Epithelial cell of esophagus (primary cell): ENCODE data around the gene ARHGAP15.
A peak's percentile ranks its signal among the peaks of the same experiment; 100 is the strongest.

Experiments used
- DNase-seq: peaks from one replicate; pipeline ENCODE4 v3.0.0; 2010; ENCODE audit warnings: low read depth
- H3K4me3 ChIP-seq: 2 replicates; pipeline ENCODE4 v1.5.1; 2011; ENCODE audit warnings: mild to moderate bottlenecking, low read length, control low read depth
- TF ChIP-seq, protein P1 (sequence below): IDR thresholded peaks from 2 replicates; pipeline ENCODE4 v1.5.1; 2011; ENCODE audit warnings: low read depth, mild to moderate bottlenecking, low read length, control low read depth, inconsistent platforms; ENCODE audit not compliant: insufficient read depth; ENCODE audit errors: missing control alignments

The ARHGAP15 gene

DNA sequence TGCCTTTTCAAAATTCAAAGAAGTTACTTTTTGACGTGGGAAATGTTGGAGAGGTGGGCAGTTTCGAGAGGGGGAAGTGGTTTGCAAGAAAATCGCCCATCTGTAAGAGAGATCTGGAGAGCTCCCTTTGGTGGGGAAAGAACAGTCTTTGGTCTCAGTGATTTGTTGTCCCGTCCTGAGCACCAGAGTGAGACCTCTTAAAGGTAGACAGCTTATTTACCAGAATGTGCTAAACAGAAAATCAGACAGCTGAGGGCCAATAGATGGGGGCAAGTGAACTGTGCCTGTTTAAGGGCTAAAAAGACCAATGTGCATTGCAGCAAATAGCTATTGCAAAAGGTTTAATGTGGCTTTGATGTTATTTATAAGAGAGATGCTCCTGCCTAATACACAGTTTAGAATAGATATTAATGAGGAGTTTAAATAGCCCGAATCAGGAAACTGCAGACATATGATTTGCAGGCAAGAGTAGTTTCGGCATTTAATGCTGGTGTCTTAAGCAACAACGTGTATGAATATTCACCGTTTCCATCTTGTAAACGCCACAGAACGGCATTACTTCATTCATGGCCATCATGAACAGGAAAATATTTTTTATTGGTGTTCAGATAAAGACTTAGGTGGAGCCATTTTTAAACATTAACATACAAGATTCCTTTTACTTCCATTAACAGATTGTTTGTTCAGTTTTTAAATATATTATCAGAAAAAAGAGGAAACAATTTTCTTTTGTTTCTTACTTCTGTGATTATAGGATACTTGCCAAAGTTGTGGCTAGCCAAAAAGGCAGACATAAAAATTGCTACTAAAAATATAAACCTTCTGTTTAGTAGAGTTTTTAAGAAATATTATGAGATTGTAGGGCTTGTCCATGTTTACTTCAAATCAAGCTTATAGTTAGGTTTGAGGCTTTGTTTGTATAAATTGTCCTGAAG is 29.6 kb downstream of the ARHGAP15 start:
- TF ChIP-seq, protein P1, sequence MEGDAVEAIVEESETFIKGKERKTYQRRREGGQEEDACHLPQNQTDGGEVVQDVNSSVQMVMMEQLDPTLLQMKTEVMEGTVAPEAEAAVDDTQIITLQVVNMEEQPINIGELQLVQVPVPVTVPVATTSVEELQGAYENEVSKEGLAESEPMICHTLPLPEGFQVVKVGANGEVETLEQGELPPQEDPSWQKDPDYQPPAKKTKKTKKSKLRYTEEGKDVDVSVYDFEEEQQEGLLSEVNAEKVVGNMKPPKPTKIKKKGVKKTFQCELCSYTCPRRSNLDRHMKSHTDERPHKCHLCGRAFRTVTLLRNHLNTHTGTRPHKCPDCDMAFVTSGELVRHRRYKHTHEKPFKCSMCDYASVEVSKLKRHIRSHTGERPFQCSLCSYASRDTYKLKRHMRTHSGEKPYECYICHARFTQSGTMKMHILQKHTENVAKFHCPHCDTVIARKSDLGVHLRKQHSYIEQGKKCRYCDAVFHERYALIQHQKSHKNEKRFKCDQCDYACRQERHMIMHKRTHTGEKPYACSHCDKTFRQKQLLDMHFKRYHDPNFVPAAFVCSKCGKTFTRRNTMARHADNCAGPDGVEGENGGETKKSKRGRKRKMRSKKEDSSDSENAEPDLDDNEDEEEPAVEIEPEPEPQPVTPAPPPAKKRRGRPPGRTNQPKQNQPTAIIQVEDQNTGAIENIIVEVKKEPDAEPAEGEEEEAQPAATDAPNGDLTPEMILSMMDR = no peak
- DNase-seq = no peak
- no peak overlapping the region for H3K4me3 ChIP-seq

DNA sequence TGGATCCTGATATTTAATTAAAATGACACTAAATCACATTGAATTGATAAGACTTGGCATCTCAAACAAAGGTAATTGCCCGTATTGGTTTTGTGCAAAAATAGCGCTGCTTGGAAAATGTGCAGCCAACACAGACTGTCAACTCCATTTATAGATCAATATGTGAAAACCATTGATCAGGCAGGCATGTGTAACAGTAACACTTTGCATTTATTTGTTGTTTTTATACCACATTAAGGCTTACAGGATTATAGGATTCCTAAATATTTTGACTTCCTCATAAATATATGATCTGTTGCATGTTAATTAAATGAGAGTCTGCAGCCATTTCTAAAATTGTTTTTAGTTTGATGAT is 30.2 kb downstream of the ARHGAP15 start:
- TF ChIP-seq, protein P1 = no peak
- DNase-seq = no peak
- no peak overlapping the region for H3K4me3 ChIP-seq

DNA sequence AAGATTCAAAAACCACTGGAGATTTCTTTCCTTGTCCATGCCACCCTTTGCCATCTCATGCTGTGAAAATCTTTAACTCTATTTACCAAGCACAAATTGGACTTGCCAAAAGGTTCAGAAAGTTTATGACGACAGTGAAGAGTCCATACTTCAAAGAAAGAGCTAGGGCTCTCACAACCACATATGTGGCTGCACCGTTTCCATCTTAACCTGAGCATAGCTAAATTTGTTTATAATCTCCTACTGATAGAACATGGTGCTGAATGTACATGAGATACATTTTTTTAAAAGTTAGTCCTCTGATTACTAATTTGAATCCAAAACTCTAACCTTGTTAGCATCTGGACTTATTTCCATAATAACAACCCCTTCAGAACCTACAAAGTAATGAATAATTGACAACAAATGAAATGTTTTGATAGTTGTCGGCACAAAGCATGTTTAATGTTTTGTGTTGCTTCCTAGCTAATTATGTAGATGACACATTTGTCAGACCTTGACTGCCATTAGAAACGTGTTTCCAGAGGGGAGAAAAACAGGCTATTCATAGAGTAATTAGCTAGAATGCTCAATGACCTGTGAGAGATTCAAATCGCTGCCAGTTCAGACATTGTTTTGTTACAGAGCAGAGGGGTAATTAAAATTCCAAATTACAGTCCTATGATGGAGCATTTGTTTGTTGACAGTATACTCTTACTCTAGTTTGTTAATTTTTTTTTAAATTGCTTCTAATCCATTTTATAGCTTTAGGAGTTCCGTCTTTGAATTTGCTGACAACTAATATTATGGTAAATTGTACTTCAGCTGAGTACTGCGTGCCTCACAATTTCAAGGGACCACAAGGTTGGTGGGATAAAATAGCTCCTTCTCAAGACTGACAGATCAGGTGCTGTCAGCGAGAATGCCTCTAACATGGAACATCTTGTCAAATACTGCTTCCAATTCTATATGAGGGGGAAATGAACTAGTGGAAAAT is 31.8 kb downstream of the ARHGAP15 start:
- H3K4me3 ChIP-seq = no peak overlapping the region
- DNase-seq = no peak
- TF ChIP-seq, protein P1 = no peak

DNA sequence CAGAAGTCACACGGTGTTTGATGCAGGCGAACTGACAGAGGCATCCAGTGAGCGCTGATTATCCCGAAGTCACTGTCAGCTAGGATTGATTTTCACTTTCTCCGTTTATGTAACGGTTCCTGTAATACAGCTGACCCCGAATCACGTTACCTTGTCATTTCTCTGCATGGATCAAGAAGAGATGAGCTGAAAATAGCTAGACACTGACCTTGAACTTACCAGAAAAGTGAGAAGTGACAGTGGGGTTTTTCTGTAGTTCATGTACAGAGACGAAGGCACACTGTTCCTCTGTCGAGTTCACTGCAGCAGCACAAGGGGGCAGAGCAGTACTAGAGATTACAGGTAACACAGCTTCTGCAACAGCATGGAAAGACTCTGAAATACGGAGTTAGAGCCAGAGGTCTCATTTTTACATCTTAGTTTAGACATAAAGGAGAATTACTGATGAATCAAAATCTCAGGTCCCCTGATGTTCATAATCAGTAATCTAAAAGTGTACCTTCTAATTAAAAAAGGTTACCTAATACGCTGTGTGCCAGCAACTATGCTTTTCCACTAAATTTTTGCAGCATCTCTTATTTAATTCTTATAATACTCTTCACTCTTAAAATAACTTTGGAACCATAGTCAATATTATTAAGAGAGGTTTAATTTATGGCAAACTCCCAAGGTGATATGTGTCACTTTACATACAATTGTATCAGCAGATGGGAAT is 33.1 kb downstream of the ARHGAP15 start:
- TF ChIP-seq, protein P1 = peak; percentile 79
- peak; percentile 61 for DNase-seq
- no peak overlapping the region for H3K4me3 ChIP-seq

DNA sequence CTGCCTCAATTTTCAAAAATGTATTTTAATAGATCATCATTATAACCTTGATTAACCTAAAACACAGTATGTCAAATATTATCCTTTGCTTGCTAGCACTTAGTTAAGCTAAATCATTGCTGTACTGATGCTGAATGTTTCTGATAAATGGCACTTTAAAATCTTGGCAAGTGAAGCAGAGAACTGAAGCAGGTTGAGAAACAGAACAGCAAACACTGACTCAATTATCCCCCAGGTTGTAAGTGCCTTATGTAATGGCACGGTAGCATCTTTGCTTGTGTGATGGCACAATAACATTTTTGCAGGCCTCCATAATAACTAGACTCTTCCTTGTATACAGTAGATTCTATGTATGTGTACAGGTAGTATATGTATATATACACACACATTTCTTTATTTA is 33.8 kb downstream of the ARHGAP15 start:
- H3K4me3 ChIP-seq = no peak overlapping the region
- TF ChIP-seq, protein P1 = no peak
- DNase-seq = peak; percentile 27

- H3K4me3 ChIP-seq = no peak overlapping the region
- DNase-seq = no peak
- TF ChIP-seq, protein P1 = no peak
Measured at GRCh38 chr2:143163499-143163898, 34.3 kb downstream of the ARHGAP15 start.
